K562 treated with DMSO at 1 percent for 24 hours (cell line): ENCODE measurements around the gene ZNF154. TPM values are rescaled to one million over a fixed set of nuclear protein-coding genes. Genes with fewer than 3 reads are reported as not detected.

Experiments
- total RNA-seq: library from RNA; unstranded; fragments of 300-600 nt; gene quantifications from 2 replicates; pipeline ENCODE4 v1.2.3, GENCODE V29; 2022; ENCODE audit warnings: low read depth; ENCODE audit not compliant: insufficient read depth

The ZNF154 gene
- total RNA-seq, result not detected in 2 replicates

GRCh38 chr19:57708641-57709361 is at the start of gene ZNF154:
TSS of gene ZNF154 (minus strand) at chr19:57709204. CDS start at chr19:57708971, 233 bp downstream.

DNA sequence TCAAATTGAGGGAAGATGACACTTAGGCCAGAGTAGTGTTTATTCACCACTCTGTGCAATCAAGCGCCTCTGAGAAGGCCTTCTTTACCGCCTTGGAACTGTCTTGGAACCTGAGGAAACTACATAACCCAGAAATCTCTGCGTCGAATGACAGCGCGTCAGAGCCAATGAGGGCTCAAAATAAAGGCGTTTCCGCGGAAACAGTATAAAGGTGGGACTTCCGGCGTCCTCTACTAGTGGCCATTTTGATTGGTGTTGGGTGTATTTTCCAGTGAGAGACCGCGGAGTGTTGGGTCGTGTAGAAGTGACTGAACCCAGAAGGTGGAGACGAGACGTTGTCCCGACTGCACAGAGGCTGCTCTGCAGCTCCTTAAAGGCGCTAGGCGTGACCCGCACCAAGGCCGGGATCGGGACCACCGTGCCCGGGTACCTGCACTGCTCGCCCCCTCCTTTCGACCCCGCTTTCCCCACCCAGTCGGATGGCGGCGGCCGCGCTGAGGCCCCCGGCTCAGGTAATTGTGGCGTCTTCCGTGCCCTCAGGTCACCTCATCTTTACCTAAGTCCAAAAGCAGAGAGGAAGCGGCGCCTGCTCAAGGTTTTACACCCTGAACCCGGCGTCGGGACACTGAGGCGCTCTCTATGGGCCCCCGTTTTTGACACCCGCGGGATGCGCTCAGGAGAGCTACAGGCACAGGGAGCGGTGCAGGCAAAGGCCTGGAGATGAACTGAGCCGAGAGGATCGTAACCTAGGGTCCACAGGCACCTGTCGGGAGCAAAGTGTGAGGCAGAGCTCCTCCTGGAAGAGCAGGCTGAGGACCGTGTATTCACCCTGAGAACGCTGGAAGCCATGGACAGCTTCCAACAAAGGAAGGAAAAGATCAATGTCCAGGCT is 37.8 kb upstream of the ZNF154 start, which contains the start of gene ZNF776:
Gene ZNF776 (plus strand): TSS at position 236 of the 892 bp plus-strand sequence. CDS start 244 bp downstream, at position 480.

DNA sequence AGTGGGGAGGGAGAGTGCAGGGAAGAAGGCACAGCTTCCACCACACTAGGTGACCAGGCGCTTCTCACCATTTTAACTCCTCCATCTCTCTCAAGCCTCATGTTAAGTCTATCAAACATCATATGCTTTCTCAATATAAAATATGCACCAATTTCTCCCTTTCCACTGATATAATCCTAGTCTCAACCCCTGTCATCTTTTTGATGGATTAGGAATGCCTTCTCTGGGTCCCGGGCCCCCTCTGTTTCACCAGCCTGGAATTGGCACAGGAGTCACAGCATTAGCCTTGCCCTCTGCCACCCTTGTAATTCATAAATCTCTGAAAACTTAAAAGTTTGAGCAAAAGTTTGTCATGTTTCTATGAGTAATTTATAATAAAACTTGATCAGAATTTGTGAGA is 40.4 kb downstream of the ZNF154 start, which contains the start of gene ZSCAN4:
Gene ZSCAN4 (plus strand): TSS at position 301 of the 400 bp plus-strand sequence. CDS start 7,211 bp downstream, outside the sequence.

Other genes starting within 250 kb of the ZNF154 start
- gene ZNF772, start 231.6 kb downstream of the ZNF154 start, total RNA-seq, result 0.54 and 0.86 TPM in 2 replicates
- 0.81 and 2.7 TPM in 2 replicates for gene ZNF419, start 221.5 kb downstream of the ZNF154 start, total RNA-seq
- 0.30 TPM in 1 of 2 replicates, not detected in the other for gene ZNF773, start 209.3 kb downstream of the ZNF154 start, total RNA-seq
- 0.45 and 0.85 TPM in 2 replicates for gene ZNF549, start 181.8 kb downstream of the ZNF154 start, total RNA-seq
- 1.4 and 2.1 TPM in 2 replicates for gene ZNF550, start 149.3 kb downstream of the ZNF154 start, total RNA-seq
- gene ZNF416, start 130.3 kb downstream of the ZNF154 start, total RNA-seq, result 0.96 and 2.2 TPM in 2 replicates
- gene ZIK1, start 125.1 kb downstream of the ZNF154 start, total RNA-seq, result 0.41 and 0.73 TPM in 2 replicates
- 3.5 and 10.0 TPM in 2 replicates for gene ZNF530, start 109.3 kb downstream of the ZNF154 start, total RNA-seq
- gene ZNF134, start 95.0 kb downstream of the ZNF154 start, total RNA-seq, result 6.7 and 7.0 TPM in 2 replicates
- 7.8 and 9.8 TPM in 2 replicates for gene ZNF211, start 76.0 kb downstream of the ZNF154 start, total RNA-seq
- gene ZSCAN4, start 40.3 kb downstream of the ZNF154 start, total RNA-seq, result not detected in 2 replicates
- 2.8 and 3.5 TPM in 2 replicates for gene ZNF551, start 27.2 kb downstream of the ZNF154 start, total RNA-seq
- 1.8 and 2.9 TPM in 2 replicates for gene ZNF671, start 18.4 kb upstream of the ZNF154 start, total RNA-seq
- 7.1 and 8.3 TPM in 2 replicates for gene ZNF776, start 37.6 kb upstream of the ZNF154 start, total RNA-seq
- gene ZNF586, start 60.5 kb upstream of the ZNF154 start, total RNA-seq, result 2.1 and 5.2 TPM in 2 replicates
- 4.8 TPM in 2 replicates for gene ZNF552, start 105.7 kb upstream of the ZNF154 start, total RNA-seq
- gene ZNF587B, start 121.1 kb upstream of the ZNF154 start, total RNA-seq, result 2.4 and 3.1 TPM in 2 replicates
- gene ZNF587, start 140.7 kb upstream of the ZNF154 start, total RNA-seq, result 6.6 and 7.5 TPM in 2 replicates
- 2.6 and 2.7 TPM in 2 replicates for gene ZNF814, start 179.8 kb upstream of the ZNF154 start, total RNA-seq
- 2.5 and 3.2 TPM in 2 replicates for gene ZNF417, start 207.4 kb upstream of the ZNF154 start, total RNA-seq
- gene ZNF418, start 226.2 kb upstream of the ZNF154 start, total RNA-seq, result 0.67 TPM in 1 of 2 replicates, not detected in the other
- gene ZNF256, start 238.5 kb upstream of the ZNF154 start, total RNA-seq, result 0.14 TPM in 1 of 2 replicates, not detected in the other